Mesendoderm (in vitro differentiated cells): ENCODE measurements around the gene LINC00237.

Experiments
- DNase-seq: peaks from one replicate; pipeline ENCODE4 v3.0.0; 2013
- H2AK5ac ChIP-seq: 2 replicates; pipeline ENCODE4 v1.6.1; 2013; ENCODE audit warnings: low read length, inconsistent platforms
- H2BK120ac ChIP-seq: 2 replicates; pipeline ENCODE4 v1.6.1; 2013; ENCODE audit warnings: low read depth, mild to moderate bottlenecking, low read length, moderate library complexity, mixed read lengths
- H2BK15ac ChIP-seq: replicated peaks from 2 replicates; pipeline ENCODE4 v1.6.1; 2013; ENCODE audit warnings: low read depth, mild to moderate bottlenecking, moderate library complexity
- H2BK5ac ChIP-seq: 2 replicates; pipeline ENCODE4 v1.6.1; 2013; ENCODE audit warnings: low read length, inconsistent platforms
- H3K18ac ChIP-seq: 2 replicates; pipeline ENCODE4 v1.6.1; 2013; ENCODE audit warnings: mild to moderate bottlenecking, low read length, mixed read lengths
- H3K23ac ChIP-seq: one replicate; pipeline ENCODE4 v1.6.1; 2013; ENCODE audit warnings: low read length
- H3K27ac ChIP-seq: 2 replicates; pipeline ENCODE4 v1.5.1; 2013; ENCODE audit warnings: low read depth, mild to moderate bottlenecking, inconsistent platforms, low read length, moderate library complexity
- H3K27me3 ChIP-seq: 2 replicates; pipeline ENCODE4 v1.6.1; 2013; ENCODE audit warnings: low read length, control low read depth, mild to moderate bottlenecking, inconsistent platforms; ENCODE audit not compliant: insufficient read depth, poor library complexity
- H3K36me3 ChIP-seq: 2 replicates; pipeline ENCODE4 v1.6.1; 2013; ENCODE audit warnings: low read length, inconsistent platforms; ENCODE audit not compliant: control insufficient read depth, insufficient read depth
- H3K4ac ChIP-seq: one replicate; pipeline ENCODE4 v1.6.1; 2013; ENCODE audit warnings: low read depth, mild to moderate bottlenecking, low read length, moderate library complexity
- H3K4me1 ChIP-seq: 2 replicates; pipeline ENCODE4 v1.6.1; 2013; ENCODE audit warnings: low read depth, low read length, inconsistent platforms; ENCODE audit not compliant: control insufficient read depth
- H3K4me2 ChIP-seq: 2 replicates; pipeline ENCODE4 v1.6.1; 2013; ENCODE audit warnings: low read length
- H3K4me3 ChIP-seq: 2 replicates; pipeline ENCODE4 v1.5.1; 2013; ENCODE audit warnings: mild to moderate bottlenecking, low read length
- H3K56ac ChIP-seq: one replicate; pipeline ENCODE4 v1.6.1; 2013; ENCODE audit warnings: low read length
- H3K79me1 ChIP-seq: 2 replicates; pipeline ENCODE4 v1.6.1; 2013; ENCODE audit warnings: low read length, inconsistent platforms
- H3K79me2 ChIP-seq: 2 replicates; pipeline ENCODE4 v1.6.1; 2013; ENCODE audit warnings: mild to moderate bottlenecking, low read length; ENCODE audit not compliant: control insufficient read depth, insufficient read depth
- H3K9ac ChIP-seq: 2 replicates; pipeline ENCODE4 v1.6.1; 2013; ENCODE audit warnings: low read length, inconsistent platforms
- H4K5ac ChIP-seq: one replicate; pipeline ENCODE4 v1.6.1; 2013; ENCODE audit warnings: low read length
- H4K8ac ChIP-seq: one replicate; pipeline ENCODE4 v1.6.1; 2013; ENCODE audit warnings: low read depth, mild to moderate bottlenecking, control low read depth, low read length, moderate library complexity
- WGBS: extraction: QIAGEN DNeasy Blood & Tissue Kit; methylation state at CpG from one replicate; pipeline ENCODE4 v1.1.7; 2013; ENCODE audit warnings: low lambda C conversion rate, missing lambda C conversion rate; ENCODE audit not compliant: insufficient coverage; ENCODE audit errors: extremely low coverage; 5-methylcytosine and 5-hydroxymethylcytosine counted together

Gene LINC00237

GRCh38 chr20:21104466-21104761 is 1.7 kb downstream of the LINC00237 start:
- Histone ChIP-seq H4K8ac (no peak overlapping the region), H2AK5ac (no peak overlapping the region), H3K4me2 (no peak overlapping the region), H3K79me2 (no peaks in the 10 kb centered on the region), H3K4me1 (peaks cover 3% of the 10 kb centered on the region), H2BK15ac (no peak overlapping the region), H3K79me1 (no peaks in the 10 kb centered on the region), H2BK120ac (no peak overlapping the region), H4K5ac (no peak overlapping the region), H3K4me3 (no peak overlapping the region), H3K27ac (no peak overlapping the region), H2BK5ac (no peak overlapping the region), H3K56ac (no peak overlapping the region), H3K9ac (no peak overlapping the region), H3K36me3 (no peaks in the 10 kb centered on the region), H3K23ac (no peak overlapping the region), H3K27me3 (peaks cover 49% of the 10 kb centered on the region), H3K4ac (no peak overlapping the region), H3K18ac (no peak overlapping the region)
- WGBS, result no CpG with 5 or more reads among the region's 5 CpGs
- DNase-seq, result peak; percentile 41

DNA sequence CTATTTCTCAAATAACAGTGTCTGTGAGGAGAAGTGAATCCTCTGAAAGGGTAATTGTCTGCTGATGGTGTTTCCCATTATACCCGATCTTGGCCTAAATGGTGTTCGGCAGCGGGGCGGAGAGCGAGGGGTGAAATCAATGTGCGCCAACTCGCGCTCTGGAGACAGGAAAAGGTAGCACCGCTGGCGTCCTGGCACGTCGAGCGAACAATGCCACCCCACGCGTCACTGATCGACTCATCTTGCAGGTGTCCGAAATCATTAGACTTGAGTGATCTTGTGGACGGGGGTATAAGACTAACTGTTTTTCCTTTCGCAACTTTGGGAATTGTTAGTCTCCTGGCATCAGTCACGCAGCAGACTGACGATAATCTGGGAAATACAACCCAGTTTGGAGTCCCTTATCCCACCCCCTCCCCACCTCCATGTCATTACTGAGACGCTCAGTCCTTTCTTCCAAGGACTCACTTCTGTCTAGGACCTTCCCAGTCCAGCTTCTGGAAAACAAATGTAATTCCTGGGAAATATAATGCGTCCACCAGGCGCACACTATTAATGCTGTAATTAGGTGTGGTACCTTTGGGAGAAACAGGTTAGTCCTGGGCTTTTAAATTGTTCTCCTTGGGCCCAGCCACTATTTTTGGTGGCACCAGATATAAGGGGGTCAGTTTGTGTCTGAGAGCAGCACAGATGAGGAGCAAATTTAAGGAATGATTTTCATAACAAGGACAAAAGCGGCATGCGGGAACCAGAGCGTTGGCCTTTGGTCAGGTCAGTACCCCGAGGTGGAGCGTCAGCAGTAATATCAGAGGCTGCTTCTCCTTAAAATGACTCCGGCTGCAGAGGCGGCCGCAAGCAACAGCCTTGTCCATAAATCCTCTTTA is 2.3 kb downstream of the LINC00237 start:
- Histone ChIP-seq H3K4me1 (peaks cover 3% of the 10 kb centered on the region), H3K9ac (no peak overlapping the region), H3K4me3 (no peak overlapping the region), H3K56ac (no peak overlapping the region), H3K4me2 (no peak overlapping the region), H2BK15ac (no peak overlapping the region), H3K79me2 (no peaks in the 10 kb centered on the region), H2BK5ac (no peak overlapping the region), H3K36me3 (no peaks in the 10 kb centered on the region), H3K23ac (no peak overlapping the region), H3K27ac (no peak overlapping the region), H3K4ac (no peak overlapping the region), H4K5ac (no peak overlapping the region), H4K8ac (no peak overlapping the region), H3K18ac (no peak overlapping the region), H2BK120ac (no peak overlapping the region), H3K27me3 (peaks cover 54% of the 10 kb centered on the region), H2AK5ac (no peak overlapping the region), H3K79me1 (no peaks in the 10 kb centered on the region)
- WGBS, result no CpG with 5 or more reads among the region's 32 CpGs
- DNase-seq, result peak; percentile 22

DNA sequence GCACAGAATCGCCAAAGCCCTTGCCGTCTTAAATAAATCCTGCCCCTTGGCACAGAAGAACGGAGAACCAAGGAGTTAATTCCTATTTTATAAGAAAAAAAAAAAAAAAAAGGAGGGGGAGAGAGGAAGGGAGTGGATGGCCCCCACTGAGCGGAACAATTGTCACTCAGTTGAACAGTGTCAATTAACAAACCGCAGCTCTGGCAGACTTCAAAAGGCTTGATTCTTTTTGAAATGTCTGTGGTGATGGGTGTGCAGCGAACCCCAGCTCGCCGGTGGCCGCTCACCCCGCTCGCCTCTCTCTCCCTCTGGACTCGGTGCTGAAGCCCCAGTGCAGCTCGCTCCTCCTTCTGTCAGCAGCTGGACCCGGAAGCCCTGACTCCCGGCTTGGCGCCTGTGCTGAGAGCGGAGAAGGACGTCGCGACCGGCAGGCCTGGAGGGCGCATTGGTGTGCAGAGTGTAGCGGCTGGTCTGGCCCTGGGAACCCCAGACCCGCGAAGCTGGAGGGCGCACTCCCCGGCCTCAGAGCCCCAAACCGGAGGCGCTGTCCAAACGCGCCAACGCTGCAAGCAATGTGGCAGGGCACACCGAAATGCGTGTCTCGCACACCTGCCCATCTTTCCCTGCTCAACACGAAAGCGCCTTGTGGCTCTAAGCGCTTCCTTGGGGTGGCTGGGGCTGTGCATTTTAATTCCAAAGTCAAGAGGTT is 3.4 kb downstream of the LINC00237 start:
- no peak overlapping the region for H2BK15ac ChIP-seq
- no peaks in the 10 kb centered on the region for H3K36me3 ChIP-seq
- H3K4me1 ChIP-seq, result peaks cover 3% of the 10 kb centered on the region
- H3K23ac ChIP-seq, result no peak overlapping the region
- DNase-seq, result peak; percentile 73
- no peak overlapping the region for H4K5ac ChIP-seq
- peak overlapping the region; percentile 33 for H3K9ac ChIP-seq
- no peaks in the 10 kb centered on the region for H3K79me2 ChIP-seq
- peaks cover 56% of the 10 kb centered on the region for H3K27me3 ChIP-seq
- H3K4ac ChIP-seq, result no peak overlapping the region
- H3K27ac ChIP-seq, result no peak overlapping the region
- H3K56ac ChIP-seq, result peak overlapping the region; percentile 82
- WGBS, result no CpG with 5 or more reads among the region's 38 CpGs
- no peak overlapping the region for H2BK120ac ChIP-seq
- H3K79me1 ChIP-seq, result no peaks in the 10 kb centered on the region
- H3K4me3 ChIP-seq, result peak overlapping the region; percentile 22
- H2BK5ac ChIP-seq, result no peak overlapping the region
- no peak overlapping the region for H4K8ac ChIP-seq
- no peak overlapping the region for H2AK5ac ChIP-seq
- peak overlapping the region; percentile 35 for H3K4me2 ChIP-seq
- no peak overlapping the region for H3K18ac ChIP-seq

DNA sequence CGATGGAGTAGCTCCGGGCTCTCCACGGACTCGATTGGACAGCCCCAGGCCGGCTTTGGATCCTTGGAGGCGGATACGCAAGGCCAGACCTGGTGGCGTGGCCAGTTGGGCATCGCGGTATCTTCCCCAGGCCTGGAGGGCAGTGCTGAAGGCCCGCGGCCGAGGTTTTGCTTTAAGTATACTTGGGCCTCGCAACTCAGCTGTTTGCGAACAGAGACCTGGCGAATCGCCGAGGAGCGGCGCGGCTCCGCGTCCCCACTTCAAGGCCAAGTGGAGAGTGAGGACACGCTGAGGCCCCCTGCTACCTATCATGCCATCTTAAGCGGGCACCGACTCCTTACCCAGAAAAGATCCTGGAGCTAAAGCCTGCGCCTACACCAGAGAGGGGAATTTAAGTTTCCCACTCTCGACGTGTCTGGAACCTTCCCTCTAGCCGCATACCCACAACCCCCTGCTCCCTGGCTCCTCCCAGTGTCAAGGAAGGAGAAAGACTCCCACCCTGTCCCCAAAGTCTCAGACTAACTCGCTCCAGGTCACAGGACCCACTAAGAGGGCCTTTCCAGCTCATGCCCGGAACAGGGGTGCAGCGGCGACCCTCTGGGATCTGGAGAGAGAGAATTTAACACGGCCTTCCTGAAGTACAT is 4.1 kb downstream of the LINC00237 start:
- Histone ChIP-seq H3K27ac (no peak overlapping the region), H3K4me1 (peaks cover 3% of the 10 kb centered on the region), H2BK15ac (no peak overlapping the region), H2BK120ac (no peak overlapping the region), H3K36me3 (no peaks in the 10 kb centered on the region), H3K4me2 (peak overlapping the region; percentile 35), H2AK5ac (no peak overlapping the region), H3K79me1 (no peaks in the 10 kb centered on the region), H3K23ac (no peak overlapping the region), H4K8ac (no peak overlapping the region), H3K4ac (no peak overlapping the region), H3K18ac (peak overlapping the region; percentile 28), H2BK5ac (no peak overlapping the region), H3K27me3 (peaks cover 54% of the 10 kb centered on the region), H4K5ac (no peak overlapping the region), H3K79me2 (no peaks in the 10 kb centered on the region), H3K56ac (peak overlapping the region; percentile 82), H3K4me3 (peak overlapping the region; percentile 22), H3K9ac (peak overlapping the region; percentile 33)
- WGBS, result no CpG with 5 or more reads among the region's 35 CpGs
- DNase-seq, result peak; percentile 75

DNA sequence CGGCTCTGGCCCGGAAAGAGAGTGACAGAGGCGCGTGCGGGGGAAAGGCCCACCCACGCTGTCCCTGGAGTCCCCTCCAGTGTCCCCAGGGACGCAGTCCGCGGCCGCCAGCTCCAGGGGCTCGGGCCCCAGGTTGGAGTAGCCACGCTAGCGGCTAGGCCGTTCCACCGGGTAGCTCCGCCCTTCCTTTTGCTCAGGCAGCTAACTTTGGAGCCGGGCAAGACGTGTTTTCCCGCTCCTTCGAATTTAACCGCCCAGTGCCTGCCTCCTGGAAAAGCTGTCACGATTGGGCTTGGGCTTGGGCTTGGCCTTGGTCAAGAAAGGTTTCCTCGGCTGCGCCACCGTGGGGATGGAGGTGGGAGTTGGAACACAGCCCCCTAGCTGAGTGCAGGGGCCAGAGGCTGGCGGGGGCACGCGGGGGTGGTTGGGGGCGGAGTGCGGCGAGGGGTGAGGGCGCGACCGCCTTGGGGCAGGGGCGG is 4.7 kb downstream of the LINC00237 start:
- H3K4me2 ChIP-seq, result peak overlapping the region; percentile 88
- no peak overlapping the region for H3K27ac ChIP-seq
- no peak overlapping the region for H4K5ac ChIP-seq
- no peaks in the 10 kb centered on the region for H3K79me1 ChIP-seq
- no peak overlapping the region for H2BK15ac ChIP-seq
- H3K4me1 ChIP-seq, result peaks cover 3% of the 10 kb centered on the region
- H3K27me3 ChIP-seq, result peaks cover 51% of the 10 kb centered on the region
- H2BK120ac ChIP-seq, result no peak overlapping the region
- H2AK5ac ChIP-seq, result no peak overlapping the region
- H3K4ac ChIP-seq, result no peak overlapping the region
- H4K8ac ChIP-seq, result no peak overlapping the region
- H3K36me3 ChIP-seq, result no peaks in the 10 kb centered on the region
- WGBS, result no CpG with 5 or more reads among the region's 35 CpGs
- peak overlapping the region; percentile 6 for H3K4me3 ChIP-seq
- no peak overlapping the region for H2BK5ac ChIP-seq
- H3K9ac ChIP-seq, result peak overlapping the region; percentile 61
- H3K56ac ChIP-seq, result peak overlapping the region; percentile 82
- H3K23ac ChIP-seq, result no peak overlapping the region
- peak; percentile 91 for DNase-seq
- H3K79me2 ChIP-seq, result no peaks in the 10 kb centered on the region
- H3K18ac ChIP-seq, result peak overlapping the region; percentile 28
